SU-DHL-6 (cell line): ENCODE data around the gene UTF1.

Experiments used
- H2AFZ ChIP-seq: fragments of 200-600 bp; sonication (generic); 2 replicates; pipeline ENCODE4 v1.6.1; 2014; ENCODE audit warnings: low read depth, mild to moderate bottlenecking, moderate library complexity, mixed read lengths, antibody characterized with exemption, low read length; ENCODE audit not compliant: severe bottlenecking
- H3F3A ChIP-seq: fragments of 200-600 bp; shearing (Covaris generic); 2 replicates; pipeline ENCODE4 v1.6.0; 2016; ENCODE audit warnings: antibody characterized with exemption, mild to moderate bottlenecking; ENCODE audit not compliant: insufficient read depth
- H3K27ac ChIP-seq: fragments of 200-600 bp; sonication (generic); 2 replicates; pipeline ENCODE4 v1.5.1; 2016; ENCODE audit warnings: low read depth, mild to moderate bottlenecking, low read length, moderate library complexity, mixed read lengths
- H3K27me3 ChIP-seq: fragments of 200-600 bp; sonication (generic), shearing (Covaris generic); 2 replicates; pipeline ENCODE4 v1.6.0; 2014; ENCODE audit warnings: mild to moderate bottlenecking, low read length
- H3K36me3 ChIP-seq: fragments of 200-600 bp; sonication (generic); 2 replicates; pipeline ENCODE4 v1.6.1; 2014; ENCODE audit warnings: mild to moderate bottlenecking, low read length, mixed read lengths
- H3K4me2 ChIP-seq: fragments of 300-600, 200-600 bp; shearing (Covaris generic), sonication (generic); 2 replicates; pipeline ENCODE4 v1.6.0; 2014; ENCODE audit warnings: low read length, low read depth, mild to moderate bottlenecking; ENCODE audit not compliant: poor library complexity, severe bottlenecking
- H3K4me3 ChIP-seq: fragments of 200-600 bp; sonication (generic); 2 replicates; pipeline ENCODE4 v1.5.1; 2014; ENCODE audit warnings: antibody characterized with exemption, low read length, mild to moderate bottlenecking, mixed read lengths; ENCODE audit not compliant: insufficient read depth, poor library complexity, severe bottlenecking
- H3K79me2 ChIP-seq: fragments of 200-600 bp; sonication (generic); 2 replicates; pipeline ENCODE4 v1.6.1; 2014; ENCODE audit warnings: mild to moderate bottlenecking, low read length, moderate library complexity; ENCODE audit not compliant: insufficient read depth
- H3K9ac ChIP-seq: fragments of 200-600 bp; sonication (generic); 2 replicates; pipeline ENCODE4 v1.7.0; 2014; ENCODE audit warnings: mild to moderate bottlenecking, low read length
- H3K9me2 ChIP-seq: fragments of 200-600 bp; sonication (generic); replicated peaks from 2 replicates; pipeline ENCODE4 v1.6.1; 2014; ENCODE audit warnings: low read length; ENCODE audit not compliant: insufficient read depth
- H3K9me3 ChIP-seq: fragments of 200-600 bp; sonication (generic); 2 replicates; pipeline ENCODE4 v1.6.1; 2014; ENCODE audit warnings: low read length, mixed read lengths; ENCODE audit not compliant: insufficient read depth
- H4K20me1 ChIP-seq: fragments of 200-600 bp; sonication (generic); 2 replicates; pipeline ENCODE4 v1.6.1; 2014; ENCODE audit warnings: low read depth, mild to moderate bottlenecking, antibody characterized with exemption, low read length, moderate library complexity, mixed read lengths
- CTCF ChIP-seq: fragments of 200-600 bp; sonication (generic); IDR thresholded peaks from one replicate; pipeline ENCODE4 v1.5.1; 2017; ENCODE audit warnings: antibody characterized with exemption, mild to moderate bottlenecking, low read length, moderate library complexity; ENCODE audit not compliant: insufficient read depth, poor library complexity, severe bottlenecking
- EZH2phosphoT487 ChIP-seq: fragments of 200-600 bp; sonication (generic), shearing (Covaris generic); conservative IDR thresholded peaks from 2 replicates; pipeline ENCODE4 v1.6.1; 2018; ENCODE audit warnings: mild to moderate bottlenecking, antibody characterized with exemption, low read length, moderate library complexity, mixed read lengths

Gene UTF1

GRCh38 chr10:133199992-133200611 lies 29.9 kb upstream of the UTF1 start:
- H3K27me3 ChIP-seq, result no peaks in the 10 kb centered on the region
- no peak overlapping the region for H3K27ac ChIP-seq
- no peaks in the 10 kb centered on the region for H3K79me2 ChIP-seq
- no peaks in the 10 kb centered on the region for H3K9me3 ChIP-seq
- H3K4me3 ChIP-seq, result no peak overlapping the region
- H3K36me3 ChIP-seq, result no peaks in the 10 kb centered on the region
- H3K9me2 ChIP-seq, result no peaks in the 10 kb centered on the region
- no peak for TF ChIP-seq EZH2phosphoT487
- TF ChIP-seq CTCF, result no peak
- no peaks in the 10 kb centered on the region for H3F3A ChIP-seq
- no peak overlapping the region for H2AFZ ChIP-seq
- no peaks in the 10 kb centered on the region for H4K20me1 ChIP-seq
- no peak overlapping the region for H3K9ac ChIP-seq
- no peak overlapping the region for H3K4me2 ChIP-seq

GRCh38 chr10:133200621-133201031 lies 29.4 kb upstream of the UTF1 start:
- no peaks in the 10 kb centered on the region for H3F3A ChIP-seq
- H3K9me2 ChIP-seq, result no peaks in the 10 kb centered on the region
- H3K79me2 ChIP-seq, result no peaks in the 10 kb centered on the region

GRCh38 chr10:133201151-133201947 lies 28.7 kb upstream of the UTF1 start:
- no peaks in the 10 kb centered on the region for H3K9me2 ChIP-seq
- no peaks in the 10 kb centered on the region for H3K9me3 ChIP-seq
- H3F3A ChIP-seq, result no peaks in the 10 kb centered on the region
- H3K27me3 ChIP-seq, result no peaks in the 10 kb centered on the region
- H3K9ac ChIP-seq, result no peak overlapping the region
- no peak overlapping the region for H3K27ac ChIP-seq
- no peak overlapping the region for H3K4me3 ChIP-seq
- no peaks in the 10 kb centered on the region for H4K20me1 ChIP-seq
- no peak for TF ChIP-seq EZH2phosphoT487
- no peaks in the 10 kb centered on the region for H3K79me2 ChIP-seq
- no peak overlapping the region for H2AFZ ChIP-seq
- no peak overlapping the region for H3K4me2 ChIP-seq
- no peaks in the 10 kb centered on the region for H3K36me3 ChIP-seq

More at GRCh38 chr10:133200621-133201031, 29.4 kb upstream of the UTF1 start:
- TF ChIP-seq CTCF (no peak), EZH2phosphoT487 (no peak)
- Histone ChIP-seq H3K27me3 (no peaks in the 10 kb centered on the region), H3K4me3 (no peak overlapping the region), H3K9me3 (no peaks in the 10 kb centered on the region), H3K27ac (no peak overlapping the region), H3K4me2 (no peak overlapping the region), H3K9ac (no peak overlapping the region), H4K20me1 (no peaks in the 10 kb centered on the region), H2AFZ (no peak overlapping the region), H3K36me3 (no peaks in the 10 kb centered on the region)
